HT1080 (cell line): ENCODE data around the gene PNPLA6. TPM values are rescaled to one million over a fixed set of nuclear protein-coding genes. Genes with fewer than 3 reads are reported as not detected.
A peak's percentile ranks its signal among the peaks of the same experiment; 100 is the strongest.

Experiments used
- DNase-seq: peaks from one replicate; pipeline ENCODE4 v3.0.0-alpha.2; 2015; ENCODE audit warnings: low read depth
- total RNA-seq: library from RNA; depleted of rRNA; stranded (reverse); fragments of >200 nt; shearing (Covaris generic); gene quantifications from 2 replicates; pipeline ENCODE4 v1.2.3, GENCODE V29; 2014

Gene PNPLA6
- total RNA-seq, 1 experiment from 2014 or later: 55.4 TPM

DNA sequence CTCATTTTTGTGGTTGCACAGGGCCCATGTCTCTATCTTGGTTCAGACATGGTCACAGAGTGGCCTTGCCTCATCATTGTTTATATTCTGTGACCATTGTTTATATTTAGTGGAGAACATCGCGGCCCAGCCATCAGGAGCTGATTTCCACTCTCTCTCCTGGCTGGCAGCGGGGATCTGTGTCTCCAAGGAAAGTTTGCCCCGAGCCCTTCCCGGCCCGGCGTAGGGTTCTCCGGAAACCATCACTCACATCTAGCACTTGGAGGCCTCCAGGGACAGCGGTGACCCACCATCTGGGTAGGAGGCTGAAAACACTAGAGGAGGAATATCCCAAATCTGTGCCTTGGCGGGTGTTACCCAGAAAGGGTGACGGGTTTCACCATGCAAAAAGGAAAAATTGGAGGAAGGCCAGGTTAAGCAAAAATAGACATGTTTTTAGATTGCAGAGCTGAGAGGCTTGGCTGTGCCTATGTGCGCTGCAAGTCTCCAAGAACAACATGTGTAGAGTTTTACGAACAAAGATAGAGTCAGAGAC lies 20.3 kb upstream of the PNPLA6 start:
- DNase-seq: no peak

DNA sequence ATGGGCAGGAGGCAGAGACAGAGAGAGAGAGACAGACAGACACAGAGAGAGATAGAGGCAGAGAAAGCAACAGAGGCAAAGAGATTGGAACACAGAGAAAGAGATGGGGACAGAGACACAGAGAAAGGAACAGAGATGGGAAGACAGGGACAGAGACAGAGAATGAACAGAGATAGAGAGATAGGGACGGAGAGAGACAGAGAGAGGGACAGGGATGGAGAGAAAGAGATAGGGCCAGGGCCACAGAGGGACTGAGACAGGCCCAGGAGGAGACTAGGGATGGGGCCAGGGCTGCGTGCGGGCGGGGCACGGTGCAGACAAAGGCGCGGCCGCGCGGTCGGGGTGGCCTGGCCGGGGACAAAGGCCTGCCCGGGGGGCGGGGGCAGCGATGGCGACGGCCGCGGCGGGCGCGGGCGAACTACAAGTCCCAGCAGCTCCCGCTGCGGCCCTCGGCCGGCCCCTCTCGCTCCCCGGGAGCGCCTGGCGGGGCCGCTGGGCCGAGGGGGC lies 19.8 kb upstream of the PNPLA6 start, which contains the start of gene ZNF358:
Gene ZNF358 (plus strand): TSS at position 459 of the 507 bp plus-strand sequence. CDS start 3,140 bp downstream, outside the sequence.
- peak; percentile 33 for DNase-seq

DNA sequence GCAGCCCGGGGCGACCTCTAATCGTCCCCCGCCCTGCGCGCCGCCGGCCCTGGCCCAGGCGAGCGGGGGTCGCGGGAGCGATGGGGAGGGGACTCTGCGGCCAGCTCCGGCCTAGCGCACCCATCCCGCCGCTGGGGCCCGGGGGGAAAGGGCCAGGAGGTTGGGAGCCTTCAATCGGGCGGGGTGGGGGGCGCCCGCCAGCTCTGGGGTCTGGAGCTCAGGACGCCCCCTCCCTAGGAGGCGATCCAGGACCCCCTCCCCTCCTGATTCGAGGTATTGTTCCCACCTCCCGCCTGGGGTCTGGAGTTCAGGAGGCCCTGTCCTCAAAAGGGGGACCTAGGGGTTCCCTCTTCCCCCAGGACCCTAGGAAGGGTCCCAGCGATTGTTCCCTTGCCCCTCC lies 19.2 kb upstream of the PNPLA6 start:
- DNase-seq: no peak

DNA sequence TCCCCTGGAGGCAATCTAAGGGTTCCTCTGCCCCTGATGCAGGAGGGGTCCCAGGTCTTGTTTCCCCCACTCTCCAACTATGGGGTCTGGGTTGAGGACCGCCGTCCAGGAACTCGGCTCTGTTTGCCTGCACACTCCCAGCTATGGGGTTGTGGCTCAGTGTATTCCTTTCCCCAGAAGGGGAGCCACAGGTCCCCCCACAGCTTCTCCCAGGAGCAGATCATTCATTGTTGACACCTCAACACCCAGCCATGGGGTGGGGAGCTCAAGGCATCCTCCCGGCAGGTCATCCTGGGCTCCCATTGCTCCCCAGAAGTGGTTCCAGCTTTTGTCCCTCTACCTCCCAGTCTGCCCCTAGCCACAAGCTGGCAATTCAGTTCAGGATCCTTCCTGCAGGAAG lies 18.6 kb upstream of the PNPLA6 start:
- DNase-seq: no peak

DNA sequence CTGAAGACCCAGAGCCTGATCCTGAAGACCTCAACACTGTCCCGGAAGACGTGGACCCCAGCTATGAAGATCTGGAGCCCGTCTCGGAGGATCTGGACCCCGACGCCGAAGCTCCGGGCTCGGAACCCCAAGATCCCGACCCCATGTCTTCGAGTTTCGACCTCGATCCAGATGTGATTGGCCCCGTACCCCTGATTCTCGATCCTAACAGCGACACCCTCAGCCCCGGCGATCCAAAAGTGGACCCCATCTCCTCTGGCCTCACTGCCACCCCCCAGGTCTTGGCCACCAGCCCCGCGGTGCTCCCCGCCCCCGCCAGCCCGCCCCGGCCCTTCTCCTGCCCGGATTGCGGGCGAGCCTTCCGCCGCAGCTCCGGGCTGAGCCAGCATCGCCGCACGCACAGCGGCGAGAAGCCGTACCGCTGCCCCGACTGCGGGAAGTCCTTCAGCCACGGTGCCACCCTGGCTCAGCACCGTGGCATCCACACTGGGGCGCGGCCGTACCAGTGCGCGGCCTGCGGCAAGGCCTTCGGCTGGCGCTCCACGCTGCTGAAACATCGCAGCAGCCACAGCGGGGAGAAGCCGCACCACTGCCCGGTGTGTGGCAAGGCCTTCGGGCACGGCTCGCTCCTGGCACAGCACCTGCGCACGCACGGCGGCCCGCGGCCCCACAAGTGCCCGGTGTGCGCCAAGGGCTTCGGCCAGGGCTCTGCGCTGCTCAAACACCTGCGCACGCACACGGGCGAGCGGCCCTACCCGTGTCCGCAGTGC lies 16.0 kb upstream of the PNPLA6 start:
- no peak for DNase-seq

DNA sequence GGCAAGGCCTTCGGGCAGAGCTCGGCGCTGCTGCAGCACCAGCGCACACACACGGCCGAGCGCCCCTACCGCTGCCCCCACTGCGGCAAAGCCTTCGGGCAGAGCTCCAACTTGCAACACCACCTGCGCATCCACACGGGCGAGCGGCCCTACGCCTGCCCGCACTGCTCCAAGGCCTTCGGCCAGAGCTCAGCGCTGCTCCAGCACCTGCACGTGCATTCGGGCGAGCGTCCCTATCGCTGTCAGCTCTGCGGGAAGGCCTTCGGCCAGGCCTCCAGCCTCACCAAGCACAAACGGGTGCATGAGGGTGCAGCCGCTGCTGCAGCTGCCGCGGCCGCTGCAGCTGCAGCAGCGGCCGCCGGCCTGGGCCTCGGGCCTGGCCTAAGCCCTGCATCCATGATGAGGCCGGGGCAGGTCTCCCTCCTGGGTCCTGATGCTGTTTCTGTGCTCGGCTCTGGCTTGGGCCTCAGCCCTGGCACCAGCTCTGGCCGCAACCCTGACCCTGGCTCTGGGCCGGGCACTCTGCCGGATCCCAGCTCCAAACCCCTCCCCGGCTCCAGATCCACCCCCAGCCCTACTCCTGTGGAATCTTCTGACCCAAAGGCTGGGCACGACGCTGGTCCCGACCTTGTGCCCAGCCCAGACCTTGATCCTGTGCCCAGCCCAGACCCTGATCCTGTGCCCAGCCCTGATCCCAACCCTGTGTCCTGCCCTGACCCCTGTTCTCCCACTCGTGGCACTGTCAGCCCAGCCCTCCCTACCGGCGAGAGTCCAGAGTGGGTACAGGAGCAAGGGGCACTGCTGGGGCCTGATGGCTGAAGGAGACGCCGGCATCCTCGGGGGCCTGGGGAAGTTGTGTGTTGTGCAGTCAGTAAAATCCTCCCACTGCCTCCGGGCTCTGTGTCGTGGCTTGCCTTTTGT lies 15.1 kb upstream of the PNPLA6 start:
- no peak for DNase-seq

DNA sequence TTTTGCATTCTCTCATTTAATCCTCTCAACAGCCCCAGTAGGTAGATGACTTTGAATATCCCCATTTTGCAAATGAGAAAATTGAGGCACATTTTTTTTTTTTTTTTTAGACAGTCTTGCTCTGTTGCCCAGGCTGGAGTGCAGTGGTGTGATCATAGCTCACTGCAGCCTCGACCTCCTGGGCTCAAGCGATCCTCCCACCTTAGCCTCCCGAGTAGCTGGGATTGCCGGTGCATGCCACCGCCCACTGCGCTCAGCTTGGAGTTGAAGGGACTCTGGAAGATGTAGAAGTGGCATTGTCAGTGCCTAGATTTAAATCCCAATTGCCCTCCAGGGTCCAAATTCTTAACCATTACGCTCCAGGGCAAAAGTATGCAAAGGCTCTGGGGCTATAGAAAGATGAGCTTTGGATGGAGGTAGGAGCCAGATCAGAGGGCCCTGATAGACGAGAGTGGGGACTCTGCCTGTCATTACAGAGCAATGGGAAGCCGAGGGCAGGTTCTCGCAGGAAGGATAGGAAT lies 13.9 kb upstream of the PNPLA6 start:
- no peak for DNase-seq

DNA sequence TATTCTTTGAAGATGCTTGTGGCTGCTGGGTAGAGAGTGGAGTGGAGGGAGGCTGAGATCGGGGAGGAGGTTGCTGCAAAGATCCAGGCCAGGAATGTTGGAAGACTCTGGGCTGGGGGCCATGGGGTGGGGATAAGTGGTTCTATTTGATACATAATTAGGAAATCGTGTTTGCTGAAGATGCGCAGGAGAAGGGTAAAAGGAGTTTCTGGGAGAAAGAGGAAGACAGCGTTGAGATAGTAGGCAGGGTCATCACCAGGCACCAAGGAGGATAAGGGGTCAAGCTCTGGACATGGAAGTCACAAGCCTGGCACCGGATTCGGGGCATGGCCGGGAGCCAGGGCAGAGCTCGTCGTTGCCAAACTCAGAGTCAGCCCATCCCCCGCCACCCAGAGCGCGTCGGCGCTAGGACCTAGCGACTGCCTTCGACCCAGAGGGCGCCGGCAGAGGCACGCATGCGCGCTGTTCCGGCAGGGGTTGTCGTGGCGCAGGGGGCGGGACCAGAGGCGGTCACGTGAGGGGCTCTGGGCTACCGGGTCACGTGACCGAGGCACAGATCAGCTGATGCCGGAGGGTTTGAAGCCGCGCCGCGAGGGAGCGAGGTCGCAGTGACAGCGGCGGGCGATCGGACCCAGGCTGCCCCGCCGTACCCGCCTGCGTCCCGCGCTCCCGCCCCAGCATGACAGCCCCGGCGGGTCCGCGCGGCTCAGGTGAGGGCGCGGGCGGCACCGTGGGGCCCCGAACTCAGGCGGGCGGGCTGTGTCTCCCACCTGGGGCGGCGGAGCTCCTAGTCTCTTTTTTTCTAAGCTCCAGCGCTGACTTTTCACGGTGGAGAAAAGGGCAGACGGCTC lies 13.2 kb upstream of the PNPLA6 start, which contains the start of gene MCOLN1:
Gene MCOLN1 (plus strand): TSS at position 553 of the 851 bp plus-strand sequence. CDS start 127 bp downstream, at position 680.
- peak; percentile 93 for DNase-seq

DNA sequence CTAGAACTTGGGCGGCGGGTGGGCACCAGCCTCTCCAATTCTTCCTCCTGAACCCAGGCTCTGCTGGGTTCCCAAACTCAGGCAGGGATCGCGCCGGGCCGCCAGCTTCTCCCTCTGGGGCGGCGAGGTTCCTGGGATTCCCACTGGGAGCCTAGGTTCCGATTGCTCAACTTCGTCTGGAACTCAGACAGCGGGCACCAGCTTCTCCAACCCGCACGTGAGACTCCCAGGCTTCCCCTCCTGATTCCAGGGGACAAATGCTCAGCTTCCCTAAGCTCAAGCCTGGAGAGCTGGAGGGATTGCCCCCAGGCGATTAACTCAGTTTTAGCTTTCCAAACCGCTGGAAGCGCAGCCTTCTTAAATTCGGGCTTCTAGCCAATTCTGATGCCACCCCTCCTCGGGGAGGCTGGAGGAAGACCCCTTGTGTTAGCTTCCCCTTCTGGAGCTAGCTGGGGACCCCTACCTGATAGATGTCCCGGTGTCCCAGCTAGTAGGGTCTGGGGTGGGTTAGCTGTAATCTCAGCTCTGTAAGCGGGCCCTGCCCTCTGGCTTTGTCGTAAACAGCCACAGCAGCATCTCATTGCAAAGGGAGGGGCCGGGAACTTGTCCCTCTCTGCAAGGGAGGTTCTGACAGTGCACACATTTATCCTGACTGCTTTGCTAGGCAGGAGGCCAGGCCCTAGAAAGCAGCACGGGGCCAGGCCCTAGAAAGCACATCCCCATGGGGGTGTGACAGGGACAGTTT lies 12.4 kb upstream of the PNPLA6 start:
- DNase-seq: no peak

DNA sequence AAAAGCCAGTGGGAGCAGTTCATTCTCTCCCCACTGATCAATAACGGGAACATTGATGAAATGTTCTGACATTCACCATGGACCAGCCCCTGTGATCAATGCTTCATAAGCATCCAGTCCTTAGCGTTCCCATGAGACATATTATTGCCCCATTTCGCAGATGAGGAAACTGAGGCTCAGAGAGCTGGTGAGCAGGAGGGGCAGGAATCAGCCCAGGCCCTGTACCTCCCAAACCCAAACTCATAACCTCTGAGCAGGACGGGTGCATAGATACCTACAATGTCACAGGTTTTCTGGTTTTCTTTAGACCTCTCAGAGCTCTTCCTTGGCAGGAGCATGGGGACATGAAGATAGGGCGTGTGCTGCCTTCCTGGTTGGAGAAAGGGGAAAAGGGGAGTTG lies 11.0 kb upstream of the PNPLA6 start:
- DNase-seq: no peak

DNA sequence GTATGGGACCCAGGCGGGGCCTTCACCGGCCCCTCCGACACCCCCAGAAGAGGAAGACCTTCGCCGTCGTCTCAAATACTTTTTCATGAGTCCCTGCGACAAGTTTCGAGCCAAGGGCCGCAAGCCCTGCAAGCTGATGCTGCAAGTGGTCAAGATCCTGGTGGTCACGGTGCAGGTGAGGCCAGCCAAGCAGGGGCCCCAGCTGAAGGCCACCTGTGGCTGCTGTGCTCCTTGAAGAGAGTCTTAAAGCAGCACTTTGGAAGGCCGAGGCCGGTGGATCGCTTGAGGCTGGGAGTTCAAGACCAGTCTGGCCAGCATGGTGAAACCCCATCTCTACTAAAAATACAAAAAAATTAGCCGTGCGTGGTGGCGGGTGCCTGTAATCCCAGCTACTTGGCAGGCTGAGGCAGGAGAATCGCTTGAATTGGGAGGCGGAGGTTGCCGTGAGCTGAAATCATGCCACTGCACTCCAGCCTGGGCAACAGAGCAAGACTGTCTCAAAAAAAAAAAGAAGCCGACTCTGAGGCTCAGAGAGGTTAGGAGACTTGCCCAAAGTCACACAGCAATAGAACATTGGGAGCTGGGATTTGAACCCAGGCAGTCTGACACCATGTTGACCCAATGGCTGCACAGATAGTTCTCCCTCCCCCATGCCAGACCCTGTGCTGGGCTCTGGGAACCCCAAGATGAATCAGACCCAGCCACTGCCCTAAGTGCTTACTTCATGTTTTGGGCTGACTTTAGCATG lies 10.4 kb upstream of the PNPLA6 start:
- no peak for DNase-seq

DNA sequence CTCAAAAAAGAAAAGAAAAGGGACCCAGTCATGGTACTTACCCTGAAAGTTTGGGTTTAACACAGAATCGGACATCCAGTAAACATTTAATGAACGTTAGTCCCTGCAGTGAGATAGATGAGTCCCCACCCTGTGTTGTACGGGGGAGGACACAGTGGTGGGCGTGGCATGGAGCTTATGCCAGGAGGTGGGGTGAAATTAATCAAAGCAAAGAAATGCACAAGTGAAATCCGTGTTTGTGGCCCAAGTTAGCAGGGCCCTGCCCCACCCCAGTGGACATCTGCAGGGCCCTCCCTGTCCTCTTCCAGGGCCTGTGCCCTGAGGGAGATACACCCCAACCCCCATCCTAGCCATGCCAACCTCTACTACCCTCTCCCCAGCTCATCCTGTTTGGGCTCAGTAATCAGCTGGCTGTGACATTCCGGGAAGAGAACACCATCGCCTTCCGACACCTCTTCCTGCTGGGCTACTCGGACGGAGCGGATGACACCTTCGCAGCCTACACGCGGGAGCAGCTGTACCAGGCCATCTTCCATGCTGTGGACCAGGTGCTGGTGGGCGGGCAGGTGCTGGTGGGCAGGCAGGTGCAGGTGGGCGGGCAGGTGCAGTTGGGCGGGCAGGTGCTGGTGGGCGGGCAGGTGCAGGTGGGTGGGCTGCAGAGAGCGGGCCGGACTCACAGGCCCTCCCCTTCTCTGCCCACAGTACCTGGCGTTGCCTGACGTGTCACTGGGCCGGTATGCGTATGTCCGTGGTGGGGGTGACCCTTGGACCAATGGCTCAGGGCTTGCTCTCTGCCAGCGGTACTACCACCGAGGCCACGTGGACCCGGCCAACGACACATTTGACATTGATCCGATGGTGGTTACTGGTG lies 9.2 kb upstream of the PNPLA6 start:
- DNase-seq: no peak

DNA sequence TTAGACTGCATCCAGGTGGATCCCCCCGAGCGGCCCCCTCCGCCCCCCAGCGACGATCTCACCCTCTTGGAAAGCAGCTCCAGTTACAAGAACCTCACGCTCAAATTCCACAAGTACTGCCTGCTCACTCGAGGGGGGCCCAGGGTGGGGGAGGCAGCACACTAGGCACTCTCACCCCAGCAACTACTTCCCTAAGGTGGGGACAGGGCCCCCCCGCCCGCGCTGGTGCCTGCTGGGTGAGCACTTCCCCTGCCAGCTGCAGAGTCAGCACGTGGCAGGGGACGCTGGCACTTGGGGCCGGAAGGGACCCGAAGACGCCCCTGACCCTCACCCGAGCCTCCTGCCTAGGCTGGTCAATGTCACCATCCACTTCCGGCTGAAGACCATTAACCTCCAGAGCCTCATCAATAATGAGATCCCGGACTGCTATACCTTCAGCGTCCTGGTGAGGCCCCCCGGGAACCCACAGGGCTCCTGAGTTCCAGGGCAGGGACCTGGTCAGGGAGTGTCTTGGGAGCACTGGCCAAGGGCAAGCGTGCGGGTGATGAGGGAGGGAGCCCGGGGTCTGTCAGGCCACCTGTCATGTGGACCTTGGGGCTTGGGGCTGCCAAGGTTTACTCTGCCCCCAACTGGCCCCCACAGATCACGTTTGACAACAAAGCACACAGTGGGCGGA lies 7.9 kb upstream of the PNPLA6 start:
- DNase-seq: no peak

DNA sequence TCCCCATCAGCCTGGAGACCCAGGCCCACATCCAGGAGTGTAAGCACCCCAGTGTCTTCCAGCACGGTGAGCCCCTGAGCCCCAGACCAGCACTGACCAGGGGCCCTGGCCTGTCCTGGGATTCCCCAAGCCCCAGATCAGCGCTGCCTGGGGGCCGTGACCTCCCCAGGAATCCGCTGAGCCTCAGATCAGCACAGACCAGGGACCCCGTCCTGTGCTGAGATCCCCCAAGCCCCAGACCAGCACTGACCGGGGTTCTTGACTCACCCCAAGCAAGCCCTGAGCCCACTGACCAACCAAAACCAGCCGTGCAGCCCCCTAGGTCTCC lies 7.4 kb upstream of the PNPLA6 start:
- no peak for DNase-seq

DNA sequence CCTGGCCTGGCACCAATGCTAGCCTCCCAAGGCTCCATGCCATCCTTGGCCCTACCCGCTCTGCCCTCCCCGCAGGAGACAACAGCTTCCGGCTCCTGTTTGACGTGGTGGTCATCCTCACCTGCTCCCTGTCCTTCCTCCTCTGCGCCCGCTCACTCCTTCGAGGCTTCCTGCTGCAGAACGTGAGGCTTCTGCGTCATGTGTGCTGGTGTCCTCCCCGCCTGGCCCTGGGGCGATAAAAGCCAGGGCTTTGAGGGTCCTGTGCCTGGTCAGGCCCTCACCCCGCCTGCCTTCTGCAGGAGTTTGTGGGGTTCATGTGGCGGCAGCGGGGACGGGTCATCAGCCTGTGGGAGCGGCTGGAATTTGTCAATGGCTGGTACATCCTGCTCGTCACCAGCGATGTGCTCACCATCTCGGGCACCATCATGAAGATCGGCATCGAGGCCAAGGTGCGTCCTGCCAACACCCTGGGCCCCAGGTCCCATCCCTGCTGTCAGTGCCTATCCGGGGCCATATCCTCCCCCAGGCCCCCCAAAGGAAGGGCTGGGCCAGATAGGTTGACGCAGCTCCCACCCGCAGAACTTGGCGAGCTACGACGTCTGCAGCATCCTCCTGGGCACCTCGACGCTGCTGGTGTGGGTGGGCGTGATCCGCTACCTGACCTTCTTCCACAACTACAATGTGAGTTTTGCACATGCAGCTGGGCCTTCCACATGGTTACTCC lies 6.8 kb upstream of the PNPLA6 start:
- no peak for DNase-seq

DNA sequence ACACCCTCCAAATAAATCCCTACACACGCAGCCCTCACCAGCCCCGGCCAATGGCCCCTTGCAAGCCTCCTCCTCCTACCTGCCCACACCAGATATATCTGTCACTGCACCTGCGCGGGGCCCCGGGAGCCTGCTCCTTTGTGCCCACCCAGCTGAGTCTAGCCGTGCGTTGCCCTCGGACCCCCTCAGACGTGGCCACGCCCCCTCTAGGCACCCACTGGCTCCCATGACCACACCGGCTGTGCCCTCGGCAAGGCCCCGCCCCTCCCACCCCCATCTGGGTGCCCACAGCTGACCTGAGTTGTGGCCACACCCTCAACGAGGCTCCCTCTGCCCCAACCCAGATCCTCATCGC lies 6.3 kb upstream of the PNPLA6 start:
- DNase-seq: no peak
